ENCODE results near the gene TSC22D2.
"Not testable (repeated sequence)": the region's sequence is repeated elsewhere in the genome, so short reads cannot be mapped to it uniquely, and the experiment has no call there.

TSC22D2 gene

GRCh38 chr3:150447631-150448465 is 39.8 kb downstream of the TSC22D2 start:
- DNase-seq (ENCODE audit: low spot score) (peak; percentile 67), FAIRE-seq (peak; percentile 30)

GRCh38 chr3:150449169-150449721 is 41.1 kb downstream of the TSC22D2 start:
- DNase-seq (ENCODE audit: low spot score), result peak; percentile 37
- FAIRE-seq, result peak; percentile 77

- no peak for DNase-seq (ENCODE audit: low spot score)
- no peak for FAIRE-seq
These were observed 42.8 kb downstream of the TSC22D2 start for GRCh38 chr3:150450916-150451315.

- FAIRE-seq (no peak), DNase-seq (ENCODE audit: low spot score) (no peak)
These were observed 43.4 kb downstream of the TSC22D2 start for GRCh38 chr3:150451329-150452048.

GRCh38 chr3:150453353-150453752 is 45.3 kb downstream of the TSC22D2 start:
- DNase-seq (ENCODE audit: low spot score) (no peak), FAIRE-seq (no peak)

- no peak for DNase-seq (ENCODE audit: low spot score)
- FAIRE-seq, result no peak
These were observed 46.0 kb downstream of the TSC22D2 start for GRCh38 chr3:150454085-150454484.

GRCh38 chr3:150454622-150455021 is 46.5 kb downstream of the TSC22D2 start:
- DNase-seq (ENCODE audit: low spot score), result no peak
- no peak for FAIRE-seq

- no peak for DNase-seq (ENCODE audit: low spot score)
- FAIRE-seq, result no peak
These were observed 47.2 kb downstream of the TSC22D2 start for GRCh38 chr3:150455341-150455740.

- DNase-seq (ENCODE audit: low spot score) (no peak), FAIRE-seq (no peak)
These were observed 49.9 kb downstream of the TSC22D2 start for GRCh38 chr3:150458001-150458400.

- DNase-seq (ENCODE audit: low spot score), result no peak
These were observed 52.4 kb downstream of the TSC22D2 start for GRCh38 chr3:150460484-150460883.

GRCh38 chr3:150461399-150461798 is 53.3 kb downstream of the TSC22D2 start:
- no peak for FAIRE-seq
- no peak for DNase-seq (ENCODE audit: low spot score)

More at GRCh38 chr3:150460484-150460883, 52.4 kb downstream of the TSC22D2 start:
- FAIRE-seq, result no peak

GRCh38 chr3:150462108-150462507 is 54.0 kb downstream of the TSC22D2 start:
- DNase-seq (ENCODE audit: low spot score) (no peak), FAIRE-seq (no peak)

- no peak for FAIRE-seq
These were observed 56.6 kb downstream of the TSC22D2 start for GRCh38 chr3:150464684-150465083.

GRCh38 chr3:150467381-150467780 is 59.3 kb downstream of the TSC22D2 start:
- FAIRE-seq (no peak), DNase-seq (ENCODE audit: low spot score) (no peak)

More at GRCh38 chr3:150464684-150465083, 56.6 kb downstream of the TSC22D2 start:
- no peak for DNase-seq (ENCODE audit: low spot score)

- FAIRE-seq (peak; percentile 97), DNase-seq (ENCODE audit: low spot score) (peak; percentile 97)
These were observed 61.2 kb downstream of the TSC22D2 start for GRCh38 chr3:150469031-150469930.

GRCh38 chr3:150469931-150470740 is 62.0 kb downstream of the TSC22D2 start:
- DNase-seq (ENCODE audit: low spot score) (peak; percentile 70), FAIRE-seq (peak; percentile 45)

GRCh38 chr3:150472421-150472820 is 64.3 kb downstream of the TSC22D2 start:
- FAIRE-seq, result no peak
- DNase-seq (ENCODE audit: low spot score), result no peak

GRCh38 chr3:150473161-150473560 is 65.1 kb downstream of the TSC22D2 start:
- DNase-seq (ENCODE audit: low spot score); FAIRE-seq: not testable (repeated sequence)

GRCh38 chr3:150479370-150479769 is 71.3 kb downstream of the TSC22D2 start:
- DNase-seq (ENCODE audit: low spot score) (no peak), FAIRE-seq (no peak)

- FAIRE-seq (no peak), DNase-seq (ENCODE audit: low spot score) (no peak)
These were observed 72.8 kb downstream of the TSC22D2 start for GRCh38 chr3:150480877-150481276.
